DOHH2 (cell line): ENCODE data around the gene EIF4A3.

Source experiments
- H3F3A ChIP-seq: fragments of 200-600 bp; sonication (generic), shearing (Covaris generic); 2 replicates; pipeline ENCODE4 v1.6.0; 2016; ENCODE audit warnings: antibody characterized with exemption, mild to moderate bottlenecking; ENCODE audit not compliant: control insufficient read depth, insufficient read depth
- H3K27ac ChIP-seq: fragments of 200-600 bp; sonication (generic); 2 replicates; pipeline ENCODE4 v1.5.1; 2014; ENCODE audit warnings: low read depth, mild to moderate bottlenecking, low read length, moderate library complexity
- H3K27me3 ChIP-seq: fragments of 200-600 bp; sonication (generic); 2 replicates; pipeline ENCODE4 v1.6.1; 2014; ENCODE audit warnings: mild to moderate bottlenecking, low read length, mixed read lengths; ENCODE audit not compliant: control insufficient read depth
- H3K36me3 ChIP-seq: fragments of 200-600 bp; sonication (generic); 2 replicates; pipeline ENCODE4 v1.6.1; 2014; ENCODE audit warnings: mild to moderate bottlenecking, low read length, moderate library complexity, mixed read lengths; ENCODE audit not compliant: control insufficient read depth
- H3K4me1 ChIP-seq: fragments of 200-600 bp; sonication (generic); 2 replicates; pipeline ENCODE4 v1.6.1; 2014; ENCODE audit warnings: mild to moderate bottlenecking, low read length, mixed read lengths; ENCODE audit not compliant: control insufficient read depth
- H3K4me2 ChIP-seq: fragments of 200-600 bp; sonication (generic); 2 replicates; pipeline ENCODE4 v1.6.0; 2014; ENCODE audit warnings: mild to moderate bottlenecking, low read length, moderate library complexity
- H3K4me3 ChIP-seq: fragments of 200-600 bp; sonication (generic); 2 replicates; pipeline ENCODE4 v1.5.1; 2014; ENCODE audit warnings: mild to moderate bottlenecking, low read length, mixed read lengths
- H3K79me2 ChIP-seq: fragments of 200-600 bp; sonication (generic); 2 replicates; pipeline ENCODE4 v1.6.1; 2014; ENCODE audit warnings: mild to moderate bottlenecking, low read length, mixed read lengths; ENCODE audit not compliant: control insufficient read depth
- H3K9me2 ChIP-seq: fragments of 200-600 bp; sonication (generic); replicated peaks from 2 replicates; pipeline ENCODE4 v1.6.1; 2014; ENCODE audit warnings: mild to moderate bottlenecking, low read length, mixed read lengths; ENCODE audit not compliant: control insufficient read depth
- H3K9me3 ChIP-seq: fragments of 200-600 bp; sonication (generic); 2 replicates; pipeline ENCODE4 v1.6.1; 2014; ENCODE audit warnings: antibody characterized with exemption, low read length, mixed read lengths; ENCODE audit not compliant: control insufficient read depth, insufficient read depth
- H4K20me1 ChIP-seq: fragments of 200-600 bp; sonication (generic); 2 replicates; pipeline ENCODE4 v1.6.0; 2014; ENCODE audit warnings: low read depth, mild to moderate bottlenecking, antibody characterized with exemption, low read length, moderate library complexity; ENCODE audit not compliant: control insufficient read depth, insufficient read depth
- EZH2phosphoT487 ChIP-seq: fragments of 200-600 bp; sonication (generic); IDR thresholded peaks from 2 replicates; pipeline ENCODE4 v1.6.1; 2017; ENCODE audit warnings: borderline replicate concordance, mild to moderate bottlenecking, antibody characterized with exemption, low read length, moderate library complexity, mixed read lengths
- TF ChIP-seq, protein P1 (sequence below): fragments of 200-600 bp; sonication (generic); IDR thresholded peaks from one replicate; pipeline ENCODE4 v1.5.1; 2014; ENCODE audit warnings: antibody characterized with exemption, mild to moderate bottlenecking, low read depth, low read length; ENCODE audit not compliant: poor library complexity, severe bottlenecking

EIF4A3 gene

GRCh38 chr17:80097127-80097621 lies 49.8 kb downstream of the EIF4A3 start:
- H3K9me2 ChIP-seq, result no peaks in the 10 kb centered on the region
- no peak overlapping the region for H3K4me3 ChIP-seq
- H3K36me3 ChIP-seq, result no peaks in the 10 kb centered on the region
- H3K4me1 ChIP-seq, result peaks cover 14% of the 10 kb centered on the region
- TF ChIP-seq, protein P1, sequence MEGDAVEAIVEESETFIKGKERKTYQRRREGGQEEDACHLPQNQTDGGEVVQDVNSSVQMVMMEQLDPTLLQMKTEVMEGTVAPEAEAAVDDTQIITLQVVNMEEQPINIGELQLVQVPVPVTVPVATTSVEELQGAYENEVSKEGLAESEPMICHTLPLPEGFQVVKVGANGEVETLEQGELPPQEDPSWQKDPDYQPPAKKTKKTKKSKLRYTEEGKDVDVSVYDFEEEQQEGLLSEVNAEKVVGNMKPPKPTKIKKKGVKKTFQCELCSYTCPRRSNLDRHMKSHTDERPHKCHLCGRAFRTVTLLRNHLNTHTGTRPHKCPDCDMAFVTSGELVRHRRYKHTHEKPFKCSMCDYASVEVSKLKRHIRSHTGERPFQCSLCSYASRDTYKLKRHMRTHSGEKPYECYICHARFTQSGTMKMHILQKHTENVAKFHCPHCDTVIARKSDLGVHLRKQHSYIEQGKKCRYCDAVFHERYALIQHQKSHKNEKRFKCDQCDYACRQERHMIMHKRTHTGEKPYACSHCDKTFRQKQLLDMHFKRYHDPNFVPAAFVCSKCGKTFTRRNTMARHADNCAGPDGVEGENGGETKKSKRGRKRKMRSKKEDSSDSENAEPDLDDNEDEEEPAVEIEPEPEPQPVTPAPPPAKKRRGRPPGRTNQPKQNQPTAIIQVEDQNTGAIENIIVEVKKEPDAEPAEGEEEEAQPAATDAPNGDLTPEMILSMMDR, result no peak
- no peak for TF ChIP-seq EZH2phosphoT487
- H4K20me1 ChIP-seq, result no peaks in the 10 kb centered on the region
- H3K27ac ChIP-seq, result no peak overlapping the region
- H3F3A ChIP-seq, result peaks cover 5% of the 10 kb centered on the region; the same call in 1 of the 2 replicates
- H3K4me2 ChIP-seq, result no peak overlapping the region
- peaks cover 3% of the 10 kb centered on the region; the same call in 1 of the 2 replicates for H3K79me2 ChIP-seq
- H3K9me3 ChIP-seq, result no peaks in the 10 kb centered on the region
- 0 out of 2 replicates have a peak, but pooled peaks cover 5% of the 10 kb centered on the region for H3K27me3 ChIP-seq

- Histone ChIP-seq H3K4me3 (no peak overlapping the region), H3K4me1 (peaks cover 11% of the 10 kb centered on the region), H3K79me2 (peaks cover under 1% of the 10 kb centered on the region; the same call in 1 of the 2 replicates), H3K36me3 (no peaks in the 10 kb centered on the region), H3K4me2 (no peak overlapping the region), H3K27me3 (0 out of 2 replicates have a peak, but pooled peaks cover 5% of the 10 kb centered on the region), H3F3A (peaks cover 5% of the 10 kb centered on the region; the same call in 1 of the 2 replicates), H4K20me1 (no peaks in the 10 kb centered on the region), H3K9me3 (no peaks in the 10 kb centered on the region), H3K27ac (no peak overlapping the region), H3K9me2 (no peaks in the 10 kb centered on the region)
- TF ChIP-seq, protein P1, result no peak
- no peak for TF ChIP-seq EZH2phosphoT487
These were observed 50.3 kb downstream of the EIF4A3 start for GRCh38 chr17:80096561-80097021.

- H3K4me1 ChIP-seq, result peaks cover 10% of the 10 kb centered on the region
- H4K20me1 ChIP-seq, result no peaks in the 10 kb centered on the region
- no peaks in the 10 kb centered on the region for H3K9me3 ChIP-seq
- no peaks in the 10 kb centered on the region for H3K36me3 ChIP-seq
- H3K27ac ChIP-seq, result no peak overlapping the region
- H3K4me3 ChIP-seq, result no peak overlapping the region
- H3F3A ChIP-seq, result peaks cover 5% of the 10 kb centered on the region; the same call in 1 of the 2 replicates
- H3K9me2 ChIP-seq, result no peaks in the 10 kb centered on the region
- H3K27me3 ChIP-seq, result 0 out of 2 replicates have a peak, but pooled peaks cover 5% of the 10 kb centered on the region
- H3K4me2 ChIP-seq, result no peak overlapping the region
- no peak for TF ChIP-seq EZH2phosphoT487
- TF ChIP-seq, protein P1, result no peak
- no peaks in the 10 kb centered on the region for H3K79me2 ChIP-seq
These were observed 51.0 kb downstream of the EIF4A3 start for GRCh38 chr17:80095844-80096475.
